ENCODE data around the gene ANKRD52.
"Not testable (repeated sequence)": the region's sequence is repeated elsewhere in the genome, so short reads cannot be mapped to it uniquely, and the experiment has no call there.

Gene ANKRD52

DNA sequence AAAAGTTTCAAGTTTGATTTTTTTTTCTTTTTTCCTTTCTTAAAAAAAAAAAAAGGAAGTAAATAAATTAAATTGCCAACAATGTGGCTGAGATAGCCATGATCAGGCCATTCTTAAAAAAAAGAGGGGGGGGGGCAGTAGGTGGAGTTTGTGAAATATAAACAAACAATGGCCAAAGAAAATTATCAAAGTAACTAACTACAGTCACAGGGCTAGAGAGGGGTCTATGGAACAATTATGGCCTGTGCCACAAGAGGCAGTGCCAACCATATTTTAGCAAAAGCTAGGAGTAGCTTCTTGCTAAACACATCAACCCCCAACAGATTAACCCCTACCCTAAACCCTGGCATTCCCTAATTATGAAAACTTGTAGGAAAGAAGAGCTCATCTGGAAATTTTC lies 52.7 kb downstream of the ANKRD52 start:
- DNase-seq = peak; percentile 18 to 27

DNA sequence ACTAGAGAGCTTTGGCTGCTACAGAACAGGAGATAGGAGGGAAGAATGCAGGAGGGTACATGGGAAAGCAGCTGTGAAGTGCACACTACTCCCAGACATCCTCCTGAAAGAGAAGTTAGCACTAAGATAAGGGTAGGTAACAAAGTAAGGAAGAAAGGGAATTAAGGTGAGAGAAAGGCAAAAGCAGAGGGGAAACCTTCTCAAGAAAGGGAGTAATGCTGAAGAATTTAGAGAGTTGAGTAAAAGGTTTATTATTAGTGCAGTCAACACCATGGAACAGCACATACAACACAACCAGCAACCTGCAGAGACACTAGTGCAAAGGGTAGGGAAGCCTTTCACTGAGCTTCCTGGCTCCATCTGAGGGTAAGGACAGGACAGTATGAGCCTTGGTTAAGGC lies 53.9 kb downstream of the ANKRD52 start:
- DNase-seq = no peak

DNA sequence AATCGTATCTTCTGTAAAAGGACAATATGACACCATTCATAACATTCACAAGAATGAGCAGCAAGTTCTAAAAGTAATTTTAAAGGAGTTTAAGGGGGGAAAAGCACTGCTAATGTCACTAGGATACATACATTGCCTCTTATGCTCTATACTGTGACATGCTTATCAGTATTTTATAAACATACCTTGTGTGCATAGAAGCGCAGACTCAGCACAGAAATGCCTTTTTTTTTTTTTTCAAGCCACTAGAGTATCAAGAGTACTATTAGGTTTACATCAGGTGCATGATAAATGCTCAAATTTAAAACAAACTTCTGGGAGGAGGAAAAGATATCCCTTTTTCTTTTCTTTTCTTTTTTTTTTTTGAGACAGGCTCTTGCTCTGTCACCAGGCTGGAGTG lies 55.3 kb downstream of the ANKRD52 start:
- DNase-seq = no peak

DNA sequence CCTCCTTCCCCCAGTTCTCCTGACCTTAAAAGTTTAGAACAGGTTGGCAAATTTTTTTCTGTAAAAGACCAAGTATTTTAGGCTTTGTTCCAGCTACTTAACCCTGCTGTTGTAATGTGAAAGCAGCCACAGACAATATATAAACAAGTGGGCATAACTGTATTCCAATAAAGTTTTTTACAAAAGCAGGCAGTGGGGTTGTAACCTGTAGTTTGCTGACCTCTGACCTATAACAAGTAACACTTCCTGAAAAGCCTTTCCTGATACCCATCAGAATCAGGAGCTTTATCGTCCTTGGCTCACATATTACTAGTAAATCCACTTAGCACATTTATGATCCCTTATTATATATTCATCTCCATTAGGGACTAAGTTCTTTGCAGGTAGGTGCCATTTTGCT lies 55.8 kb downstream of the ANKRD52 start:
- DNase-seq = no peak

DNA sequence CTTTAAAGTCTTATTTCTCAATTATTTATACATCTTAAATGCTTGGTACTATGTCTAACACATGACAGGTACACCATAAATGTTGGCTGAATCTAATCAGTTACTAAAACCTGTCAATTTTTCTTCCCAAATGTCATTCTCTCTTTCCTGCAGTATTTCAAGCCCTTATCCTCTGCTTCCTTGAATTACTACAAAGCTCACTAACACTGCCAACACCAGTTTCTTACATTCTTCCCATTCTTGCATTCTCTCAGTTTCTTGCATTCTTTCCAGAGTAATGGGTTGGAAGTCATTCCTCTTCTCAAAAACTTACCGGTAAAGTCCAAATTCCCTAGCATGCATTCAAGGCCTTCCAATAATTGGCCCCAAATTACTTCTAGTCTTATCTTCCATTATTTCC lies 59.3 kb downstream of the ANKRD52 start:
- DNase-seq = no peak

DNA sequence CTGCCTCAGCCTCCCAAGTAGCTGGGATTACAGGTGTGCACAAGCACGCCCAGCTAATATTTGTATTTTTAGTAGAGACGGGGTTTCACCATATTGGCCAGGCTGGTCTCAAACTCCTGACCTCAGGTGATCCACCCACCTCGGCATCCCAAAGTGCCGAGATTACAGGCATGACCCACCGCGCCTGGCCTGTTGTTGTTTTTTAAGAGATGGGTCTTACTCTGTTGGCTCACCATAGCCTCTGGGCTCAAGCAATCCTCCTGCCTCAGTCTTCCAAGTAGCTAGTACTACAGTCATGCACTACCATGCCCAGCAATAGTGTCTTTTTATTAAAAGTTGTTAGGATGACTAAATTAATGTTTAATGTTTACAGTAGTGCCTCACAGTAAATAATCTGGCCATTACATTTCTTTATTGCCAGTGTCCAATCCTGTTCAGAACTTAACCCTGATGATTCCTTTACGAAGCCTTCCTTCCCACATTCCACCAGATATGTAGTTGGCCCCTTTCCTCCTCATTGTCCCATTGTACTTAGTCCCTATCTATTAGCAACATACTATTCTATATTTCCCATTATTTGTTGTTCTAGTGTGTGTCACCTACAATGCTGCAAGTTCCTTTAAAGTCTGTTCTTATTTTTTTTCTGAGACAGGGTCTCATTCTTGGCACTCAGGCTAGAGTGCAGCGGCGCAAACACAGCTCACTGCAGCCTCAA lies 60.1 kb downstream of the ANKRD52 start:
- DNase-seq = no peak

DNA sequence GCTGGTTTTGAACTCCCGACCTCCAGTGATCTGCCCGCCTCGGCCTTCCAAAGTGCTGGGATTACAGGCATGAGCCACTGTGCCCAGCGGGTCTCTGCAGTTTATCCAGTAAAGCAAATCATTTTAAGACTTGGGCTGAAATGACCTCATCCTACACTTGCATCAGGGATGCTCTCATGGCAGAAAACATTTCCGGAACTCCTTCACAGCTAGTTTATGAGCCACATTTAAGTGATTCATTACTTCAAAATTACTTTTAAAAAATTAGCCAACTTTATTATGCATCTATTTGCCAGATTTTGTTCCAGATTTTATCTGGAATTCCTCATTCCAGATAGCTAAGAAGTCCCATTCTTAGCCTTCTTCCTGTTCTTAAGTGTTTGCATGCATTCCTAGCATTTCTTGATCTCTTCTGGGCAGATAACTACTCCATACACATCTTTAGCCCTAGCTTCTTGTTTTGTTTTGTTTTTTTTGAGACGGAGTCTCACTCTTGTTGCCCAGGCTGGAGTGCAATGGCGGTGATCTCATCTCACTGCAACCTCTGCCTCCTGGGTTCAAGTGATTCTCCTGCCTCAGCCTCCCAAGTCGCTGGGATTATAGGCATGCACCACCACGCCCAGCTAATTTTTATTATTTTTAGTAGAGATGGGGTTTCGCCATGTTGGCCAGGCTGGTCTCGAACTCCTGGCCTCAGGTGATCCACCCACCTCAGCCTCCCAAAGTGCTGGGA lies 61.2 kb downstream of the ANKRD52 start:
- not testable (repeated sequence) for DNase-seq

DNA sequence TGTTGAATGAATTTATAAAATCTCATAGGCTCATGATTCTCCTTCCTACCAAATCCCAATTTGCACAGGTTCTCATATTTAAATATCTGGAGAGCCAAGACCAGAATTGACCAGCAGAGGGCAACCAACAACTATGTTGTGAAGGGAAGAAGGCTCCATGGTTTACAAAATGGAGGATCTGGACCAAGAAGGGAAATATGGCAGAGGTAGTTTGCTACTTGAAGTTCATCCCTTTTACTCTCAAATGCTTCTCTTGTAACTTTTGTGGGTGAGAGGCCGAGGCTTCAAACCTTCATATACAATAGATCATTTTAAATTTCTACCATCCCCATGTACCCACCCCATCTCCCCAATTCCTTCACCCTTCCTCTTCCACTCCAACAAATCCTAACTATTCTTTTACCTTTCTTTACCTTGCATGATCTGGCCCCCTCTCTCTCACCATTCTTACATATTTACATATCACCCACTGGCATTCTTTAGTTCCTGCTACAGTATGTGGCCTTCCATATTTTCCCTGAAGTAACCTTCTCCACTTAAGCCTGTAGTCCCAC lies 65.1 kb downstream of the ANKRD52 start:
- DNase-seq = peak; percentile 86 to 89

DNA sequence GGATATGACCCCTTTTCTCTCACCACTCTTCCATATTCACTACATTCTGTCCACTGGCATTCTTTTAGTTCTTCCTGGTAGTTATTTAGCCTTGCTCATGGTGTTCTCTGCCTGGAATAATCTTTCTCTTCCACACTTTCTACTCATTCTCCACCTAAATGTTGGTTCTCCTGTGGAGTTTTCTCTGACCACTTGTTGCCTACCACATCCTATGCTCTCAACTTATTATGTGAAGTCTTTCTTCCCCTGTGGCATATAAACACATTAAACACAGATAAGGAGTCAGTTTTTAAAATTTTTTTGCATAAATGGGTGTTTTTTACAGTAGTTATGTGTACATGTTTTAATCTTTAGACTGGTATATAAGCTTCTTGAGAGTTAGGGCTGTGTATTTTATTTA lies 65.6 kb downstream of the ANKRD52 start:
- DNase-seq = no peak

DNA sequence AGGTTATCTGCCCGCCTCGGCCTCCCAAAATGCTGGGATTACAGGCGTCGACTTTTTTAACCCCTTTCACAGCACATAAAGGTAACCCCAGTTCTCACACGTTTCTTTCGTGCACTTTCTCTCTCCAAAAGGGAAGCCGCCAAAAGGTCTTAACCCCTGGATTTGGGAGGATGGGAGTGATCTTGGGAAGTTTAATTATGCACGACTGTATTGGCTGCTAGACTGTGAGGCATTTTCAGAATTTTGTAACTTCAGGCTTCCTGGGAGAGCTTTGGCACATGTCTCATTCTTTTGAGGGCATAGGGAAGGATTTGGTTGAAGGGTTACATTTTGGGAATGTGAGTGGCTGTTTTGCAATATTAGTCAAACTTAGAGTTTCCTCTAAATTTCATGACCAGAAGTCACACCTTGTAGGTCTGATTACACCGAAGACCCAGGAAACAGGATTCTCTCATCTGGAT lies 67.5 kb downstream of the ANKRD52 start:
- DNase-seq = no peak

DNA sequence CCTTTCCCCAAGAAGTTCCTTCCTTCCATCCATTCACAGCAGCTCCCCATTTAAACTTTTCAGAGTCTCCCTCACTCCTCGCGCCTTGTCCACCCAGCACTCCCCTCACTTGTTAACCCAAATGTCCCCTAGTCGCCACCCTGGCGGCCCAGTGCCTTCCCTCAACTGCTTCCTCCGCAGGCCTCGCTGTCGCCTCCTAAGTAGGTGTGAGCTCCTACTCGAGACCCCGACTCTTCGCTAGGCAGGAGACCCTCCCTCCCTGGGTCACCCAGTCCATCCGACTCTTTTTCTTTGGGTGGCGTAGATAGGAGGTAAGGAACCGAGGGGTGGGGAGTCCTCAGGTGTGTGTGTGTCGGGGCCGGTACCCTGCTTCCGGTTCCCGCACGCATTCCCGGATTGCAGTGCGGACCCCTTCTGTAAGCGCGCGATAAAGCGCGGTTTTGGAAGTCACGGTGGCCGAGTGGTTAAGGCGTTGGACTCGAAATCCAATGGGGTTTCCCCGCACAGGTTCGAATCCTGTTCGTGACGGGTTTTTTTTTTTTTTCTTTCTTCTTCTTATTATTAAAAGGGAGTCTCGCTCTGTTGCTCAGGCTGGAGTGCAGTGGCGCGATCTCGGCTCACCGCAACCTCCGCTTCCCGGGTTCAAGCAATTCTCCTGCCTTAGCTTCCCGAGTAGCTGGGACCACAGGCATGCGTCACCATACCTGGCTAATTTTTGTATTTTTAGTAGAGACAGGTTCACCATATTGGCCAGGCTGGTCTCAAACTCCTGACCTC lies 68.1 kb downstream of the ANKRD52 start:
- peak; percentile 41 to 52 for DNase-seq

DNA sequence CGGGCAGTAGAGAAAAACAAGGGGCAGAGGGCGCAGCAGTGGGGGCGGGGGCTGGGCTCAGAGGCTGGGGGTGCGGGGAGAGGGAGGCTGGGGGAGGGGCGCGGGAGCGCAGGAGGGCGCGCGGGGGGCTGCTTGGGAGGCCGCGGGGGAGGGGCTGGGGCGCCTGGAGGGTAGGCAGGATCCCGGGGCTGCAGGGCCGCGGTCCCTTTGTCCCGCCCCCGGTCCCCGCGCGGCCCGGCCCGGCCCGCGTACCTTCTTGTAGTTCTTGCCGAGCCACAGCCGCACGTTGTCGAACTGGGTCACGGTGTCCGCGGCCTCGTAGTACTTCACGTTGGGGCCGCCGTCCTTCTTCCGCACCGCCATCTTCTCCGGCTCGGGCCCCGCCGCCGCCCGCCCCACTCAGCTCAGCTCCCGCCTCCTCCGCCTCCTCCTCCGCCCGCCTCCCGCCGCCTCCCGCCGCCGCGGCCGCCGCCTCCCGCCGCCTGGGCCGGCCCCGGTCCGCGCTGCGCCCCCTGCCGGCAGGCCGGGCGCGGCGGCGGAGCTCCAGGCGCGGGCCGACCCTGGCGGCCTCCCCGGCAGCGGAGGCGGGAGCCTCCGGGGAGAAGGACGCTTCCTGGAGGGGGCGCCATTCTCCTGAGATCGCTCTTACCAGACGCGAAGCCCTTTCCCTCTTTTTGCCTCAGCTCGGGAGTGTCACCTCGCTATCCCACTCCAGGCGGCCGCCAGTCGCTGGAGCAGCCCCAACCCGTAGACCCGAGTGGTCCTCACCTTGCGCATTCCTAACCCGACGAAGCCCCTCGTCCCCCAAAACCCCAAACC lies 68.9 kb downstream of the ANKRD52 start, which contains the start of gene SMARCC2:
TSS of gene SMARCC2 (minus strand) at position 385 of the 819 bp plus-strand sequence. CDS start at position 363, 22 bp downstream.
- peak; percentile 74 to 79 for DNase-seq

DNA sequence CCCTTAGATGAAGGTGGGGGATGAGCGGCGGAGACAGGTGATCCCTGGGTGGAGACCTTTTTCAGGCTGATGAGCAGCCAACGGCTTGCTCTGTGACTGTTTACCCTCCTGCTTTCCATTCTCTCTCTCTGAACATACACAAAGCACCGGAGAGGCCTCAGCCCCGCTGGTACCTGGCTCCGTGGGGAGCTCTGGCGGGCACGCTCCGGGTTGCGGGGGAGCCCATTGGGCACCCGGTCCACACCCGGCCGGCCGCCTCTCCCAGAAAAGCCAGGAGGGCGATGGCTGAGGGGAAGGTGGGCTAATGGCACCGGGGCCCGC lies 69.4 kb downstream of the ANKRD52 start:
- DNase-seq = no peak

DNA sequence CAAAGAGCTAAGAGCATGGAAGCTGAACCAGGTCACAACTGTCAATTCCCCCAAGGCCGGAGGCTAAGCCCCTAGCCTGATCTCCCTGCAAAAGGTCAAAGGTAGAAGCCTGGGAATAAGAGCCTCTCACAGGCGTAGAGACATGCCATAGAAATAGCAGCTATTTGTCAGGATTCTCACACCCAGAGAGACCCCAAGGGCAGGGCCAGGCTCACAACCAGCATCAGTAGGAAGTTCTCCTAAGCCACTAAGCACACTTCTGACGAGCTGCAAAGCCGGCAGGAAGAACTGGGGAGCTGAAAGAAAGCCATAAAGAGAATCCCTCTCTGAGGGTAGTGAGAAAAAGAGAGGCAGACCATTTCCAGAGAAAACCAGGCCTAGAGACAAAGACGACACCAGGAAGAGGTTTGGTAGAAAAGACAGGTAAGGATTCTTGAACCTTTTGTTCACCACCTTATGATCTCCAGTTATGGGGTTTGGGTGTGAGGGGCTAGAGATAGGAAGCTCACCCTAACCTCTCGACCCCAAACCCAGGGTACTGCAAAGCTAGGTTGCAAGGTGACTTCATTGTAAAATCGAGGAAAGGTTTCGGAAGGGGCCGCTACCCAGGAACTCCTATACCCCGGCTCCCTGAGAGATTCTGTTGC lies 69.9 kb downstream of the ANKRD52 start:
- no peak for DNase-seq
